Measurements from ENCODE around the gene MT1F.
A peak's percentile ranks its signal among the peaks of the same experiment; 100 is the strongest.
"Not testable (repeated sequence)": the region's sequence is repeated elsewhere in the genome, so short reads cannot be mapped to it uniquely, and the experiment has no call there.

The MT1F gene

GRCh38 chr16:56645838-56646237 lies 11.9 kb upstream of the MT1F start:
- no peak for DNase-seq

GRCh38 chr16:56647641-56648431 lies 9.9 kb upstream of the MT1F start:
- no peak for DNase-seq

GRCh38 chr16:56649271-56649670 lies 8.5 kb upstream of the MT1F start:
- DNase-seq: no peak

GRCh38 chr16:56649820-56650219 lies 7.9 kb upstream of the MT1F start:
- DNase-seq: no peak

GRCh38 chr16:56651586-56651985 lies 6.2 kb upstream of the MT1F start, which contains the start of gene MT1B:
TSS of gene MT1B (plus strand) at chr16:56651886. CDS start at chr16:56651954, 68 bp downstream.
- DNase-seq: no peak

GRCh38 chr16:56652600-56652999 lies 5.2 kb upstream of the MT1F start:
- DNase-seq: no peak

- DNase-seq: no peak
These were observed 4.5 kb upstream of the MT1F start for GRCh38 chr16:56653218-56653617.

GRCh38 chr16:56658327-56658875 lies 642 bp downstream of the MT1F start:
- no peak for DNase-seq

- DNase-seq: peak in 1 of 2 donors; percentile 25
These were observed 4.9 kb downstream of the MT1F start for GRCh38 chr16:56662357-56663354.

- DNase-seq: no peak
These were observed 6.7 kb downstream of the MT1F start for GRCh38 chr16:56664506-56664905.

GRCh38 chr16:56665286-56666261 lies 7.8 kb downstream of the MT1F start:
- not testable (repeated sequence) for DNase-seq

- DNase-seq: no peak
These were observed 10.1 kb downstream of the MT1F start, which contains the start of gene MT1G for GRCh38 chr16:56667581-56668571. TSS of gene MT1G (minus strand) at chr16:56668065. CDS start at chr16:56667993, 72 bp downstream.

GRCh38 chr16:56669005-56669839 lies 11.5 kb downstream of the MT1F start, which contains the start of gene MT1H:
TSS of gene MT1H (plus strand) at chr16:56669814. CDS start at chr16:56669885, 71 bp downstream.
- no peak for DNase-seq

- DNase-seq: no peak
These were observed 12.3 kb downstream of the MT1F start for GRCh38 chr16:56669840-56670619.

GRCh38 chr16:56670620-56670934 lies 12.8 kb downstream of the MT1F start:
- no peak for DNase-seq

- not testable (repeated sequence) for DNase-seq
These were observed 13.9 kb downstream of the MT1F start for GRCh38 chr16:56671691-56672090.

- DNase-seq: not testable (repeated sequence)
These were observed 14.4 kb downstream of the MT1F start for GRCh38 chr16:56672171-56672570.

- DNase-seq: no peak
These were observed 15.2 kb downstream of the MT1F start for GRCh38 chr16:56672761-56673536.
